ENCODE measurements around the gene PRR9. TPM values are rescaled to one million over a fixed set of nuclear protein-coding genes. Genes with fewer than 3 reads are reported as not detected.

The PRR9 gene
- total RNA-seq, 4 donors from 2014 or later, result not detected

DNA sequence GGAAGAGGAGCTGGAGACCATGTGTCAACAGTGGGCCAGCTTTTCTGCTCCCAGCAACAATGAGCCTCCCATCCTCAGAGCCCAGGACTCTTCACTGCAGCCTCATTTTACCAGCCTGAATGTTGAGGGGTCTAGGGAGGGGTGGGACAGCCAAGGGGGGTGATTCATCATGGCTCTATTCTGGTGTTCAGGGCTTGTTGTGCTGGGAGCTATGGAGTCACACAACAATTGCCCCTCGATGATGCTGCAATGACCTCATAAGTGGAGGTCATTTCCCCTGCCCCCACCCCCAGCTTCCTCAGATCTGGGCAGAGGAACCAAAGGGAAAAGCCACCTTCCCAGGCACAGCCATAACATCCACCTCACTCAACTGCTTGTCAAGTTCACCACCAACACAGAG lies 14.3 kb upstream of the PRR9 start, which contains the start of gene LELP1:
Gene LELP1 (plus strand): TSS at position 301 of the 400 bp plus-strand sequence. CDS start 1,278 bp downstream, outside the sequence.
- DNase-seq, result no peak
- Histone ChIP-seq H3K27ac (no peak within 1 kb of the TSS), H3K9me3 (no peaks in the 10 kb centered on the region), H3K27me3 (no peaks in the 10 kb centered on the region), H3K36me3 (no peaks in the 10 kb centered on the region), H3K4me3 (replicated peaks in 1 of 3) (no peak within 1 kb of the TSS), H3K4me1 (no peaks in the 10 kb centered on the region)
- WGBS, 2 donors, result 43 to 62% methylated on average over 1 of the region's 1 CpG
- TF ChIP-seq, protein P1, sequence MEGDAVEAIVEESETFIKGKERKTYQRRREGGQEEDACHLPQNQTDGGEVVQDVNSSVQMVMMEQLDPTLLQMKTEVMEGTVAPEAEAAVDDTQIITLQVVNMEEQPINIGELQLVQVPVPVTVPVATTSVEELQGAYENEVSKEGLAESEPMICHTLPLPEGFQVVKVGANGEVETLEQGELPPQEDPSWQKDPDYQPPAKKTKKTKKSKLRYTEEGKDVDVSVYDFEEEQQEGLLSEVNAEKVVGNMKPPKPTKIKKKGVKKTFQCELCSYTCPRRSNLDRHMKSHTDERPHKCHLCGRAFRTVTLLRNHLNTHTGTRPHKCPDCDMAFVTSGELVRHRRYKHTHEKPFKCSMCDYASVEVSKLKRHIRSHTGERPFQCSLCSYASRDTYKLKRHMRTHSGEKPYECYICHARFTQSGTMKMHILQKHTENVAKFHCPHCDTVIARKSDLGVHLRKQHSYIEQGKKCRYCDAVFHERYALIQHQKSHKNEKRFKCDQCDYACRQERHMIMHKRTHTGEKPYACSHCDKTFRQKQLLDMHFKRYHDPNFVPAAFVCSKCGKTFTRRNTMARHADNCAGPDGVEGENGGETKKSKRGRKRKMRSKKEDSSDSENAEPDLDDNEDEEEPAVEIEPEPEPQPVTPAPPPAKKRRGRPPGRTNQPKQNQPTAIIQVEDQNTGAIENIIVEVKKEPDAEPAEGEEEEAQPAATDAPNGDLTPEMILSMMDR (IDR thresholded peaks at IDR 0.05), result no peak
- TF ChIP-seq POLR2A (IDR thresholded peaks at IDR 0.05), result no peak
- intact Hi-C loops (cut with DNase I), result no loop called here

DNA sequence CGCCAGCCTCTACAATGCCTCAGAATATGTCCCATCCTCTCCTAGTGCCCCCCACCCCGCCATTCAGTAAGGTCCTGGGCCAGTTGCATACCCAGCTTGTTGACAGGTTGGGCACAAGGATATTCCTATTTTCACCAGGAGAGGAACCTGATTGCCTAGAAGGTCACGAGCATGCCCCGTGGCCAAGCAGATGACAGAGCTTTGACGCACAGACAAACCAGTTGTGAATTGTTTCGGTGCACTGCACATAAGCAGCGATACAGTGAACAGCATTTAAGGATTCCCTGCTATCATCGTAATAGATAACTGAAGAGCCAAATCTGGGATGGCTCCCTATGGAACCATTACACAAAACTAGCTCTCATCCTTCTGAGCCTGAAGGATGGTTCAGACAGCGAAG lies 10.8 kb upstream of the PRR9 start:
- no peak for TF ChIP-seq POLR2A (IDR thresholded peaks at IDR 0.05)
- TF ChIP-seq, protein P1 (IDR thresholded peaks at IDR 0.05), result no peak
- no peaks in the 10 kb centered on the region for H3K4me1 ChIP-seq
- intact Hi-C loops (cut with DNase I), result no loop called here
- no peaks in the 10 kb centered on the region for H3K36me3 ChIP-seq
- no peaks in the 10 kb centered on the region for H3K27me3 ChIP-seq
- 89 to 90% methylated on average over 9 of the region's 9 CpGs for WGBS, 2 donors
- no peak overlapping the region for H3K4me3 ChIP-seq (replicated peaks in 1 of 3)
- no peaks in the 10 kb centered on the region for H3K9me3 ChIP-seq
- no peak for DNase-seq
- no peak overlapping the region for H3K27ac ChIP-seq

DNA sequence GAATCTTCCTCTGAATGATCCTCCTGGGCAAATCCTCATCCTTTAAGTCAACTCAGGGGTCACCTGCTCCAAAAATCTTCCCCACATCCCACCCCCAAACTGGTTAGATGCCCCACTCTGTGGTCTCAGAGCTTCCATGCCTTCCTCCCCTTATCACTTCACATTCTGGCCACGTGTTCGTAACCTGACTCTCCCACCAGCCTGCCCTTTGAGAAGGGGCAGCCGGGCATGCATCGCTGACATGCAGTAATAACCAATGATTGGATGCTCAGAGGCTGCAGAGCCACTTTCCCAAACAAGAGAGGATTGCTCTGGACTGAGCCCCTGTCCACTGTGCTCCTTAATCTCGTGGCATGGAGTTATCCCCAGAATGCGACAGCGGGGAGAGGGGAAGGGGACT lies 7.2 kb upstream of the PRR9 start:
- DNase-seq, result no peak
- TF ChIP-seq POLR2A (IDR thresholded peaks at IDR 0.05), result no peak
- TF ChIP-seq, protein P1 (IDR thresholded peaks at IDR 0.05), result no peak
- Histone ChIP-seq H3K36me3 (no peaks in the 10 kb centered on the region), H3K4me3 (replicated peaks in 1 of 3) (no peak overlapping the region), H3K27me3 (no peaks in the 10 kb centered on the region), H3K4me1 (no peaks in the 10 kb centered on the region), H3K27ac (no peak overlapping the region), H3K9me3 (no peaks in the 10 kb centered on the region)
- WGBS, 2 donors, result 42 to 44% methylated on average over 7 of the region's 7 CpGs
- intact Hi-C loops (cut with DNase I), result no loop called here

DNA sequence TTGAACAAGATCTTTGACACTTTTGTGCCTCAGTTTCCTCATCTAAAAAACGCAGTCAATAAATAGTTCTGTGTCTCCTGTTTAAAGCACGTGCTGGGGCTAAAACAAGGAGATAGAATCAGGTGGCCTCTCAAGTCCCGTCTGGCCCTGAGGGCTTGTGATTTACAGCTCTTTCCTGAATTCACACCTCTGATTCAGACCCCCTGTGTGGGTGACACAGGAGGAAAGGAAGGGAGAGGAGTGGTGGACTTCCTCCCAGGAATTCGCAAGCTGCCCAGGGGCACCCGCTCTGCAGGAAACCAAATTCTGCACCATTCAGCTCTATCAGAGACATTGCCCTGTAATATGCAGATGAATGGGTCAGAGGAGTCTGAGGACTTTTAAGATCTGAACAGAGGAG lies 5.2 kb upstream of the PRR9 start:
- DNase-seq, result no peak
- no peak for TF ChIP-seq POLR2A (IDR thresholded peaks at IDR 0.05)
- TF ChIP-seq, protein P1 (IDR thresholded peaks at IDR 0.05), result no peak
- Histone ChIP-seq H3K4me1 (peaks cover 4 to 7% of the 10 kb centered on the region in 2 donors), H3K36me3 (no peaks in the 10 kb centered on the region), H3K4me3 (replicated peaks in 1 of 3) (no peak overlapping the region), H3K9me3 (no peaks in the 10 kb centered on the region), H3K27ac (no peak overlapping the region), H3K27me3 (no peaks in the 10 kb centered on the region)
- WGBS, 2 donors, result 68 to 70% methylated on average over 5 of the region's 5 CpGs
- intact Hi-C loops (cut with DNase I), result no loop called here

DNA sequence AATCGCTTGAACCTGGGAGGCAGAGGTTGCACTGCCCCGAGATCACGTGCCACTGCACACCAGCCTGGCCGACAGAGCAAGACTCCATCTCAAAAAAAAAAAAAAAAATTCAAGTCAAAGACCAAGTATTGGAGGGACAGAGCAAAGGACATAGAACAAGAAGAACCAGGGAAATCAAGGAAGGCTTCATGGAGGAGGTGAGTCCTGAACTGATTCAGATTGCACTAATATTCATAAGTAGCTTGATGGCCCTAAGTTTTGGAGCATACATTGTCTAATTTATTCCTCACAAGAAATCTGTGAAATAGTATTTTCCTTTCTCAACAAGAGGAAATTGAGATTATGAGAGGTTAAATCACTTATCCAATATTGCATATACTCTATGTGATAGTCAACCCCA lies 3.9 kb upstream of the PRR9 start:
- WGBS, 2 donors, result 92 to 95% methylated on average over 4 of the region's 4 CpGs
- TF ChIP-seq POLR2A (IDR thresholded peaks at IDR 0.05), result no peak
- TF ChIP-seq, protein P1 (IDR thresholded peaks at IDR 0.05), result no peak
- H3K36me3 ChIP-seq, result no peaks in the 10 kb centered on the region
- H3K27me3 ChIP-seq, result no peaks in the 10 kb centered on the region
- no peaks in the 10 kb centered on the region for H3K9me3 ChIP-seq
- no peak overlapping the region for H3K27ac ChIP-seq
- no peak overlapping the region for H3K4me3 ChIP-seq (replicated peaks in 1 of 3)
- intact Hi-C loops (cut with DNase I), result no loop called here
- no peak for DNase-seq
- H3K4me1 ChIP-seq, result peaks cover 16 to 19% of the 10 kb centered on the region in 2 donors
